Chondrocyte (in vitro differentiated cells): ENCODE data around the gene TWSG1. TPM values are rescaled to one million over a fixed set of nuclear protein-coding genes. Genes with fewer than 3 reads are reported as not detected.

Experiments
- DNase-seq: peaks from one replicate; pipeline ENCODE4 v3.0.0; 2021; ENCODE audit warnings: mixed read lengths, low spot score
- H3K27ac Mint-ChIP-seq: one replicate; pipeline ENCODE4 v1.8.0; 2021; ENCODE audit warnings: mild to moderate bottlenecking, moderate library complexity, mixed read lengths; ENCODE audit not compliant: unreplicated experiment
- H3K27me3 Mint-ChIP-seq: 2 replicates; pipeline ENCODE4 v1.8.0; 2021; ENCODE audit warnings: low read depth, mixed read lengths
- H3K36me3 Mint-ChIP-seq: 2 replicates; pipeline ENCODE4 v1.8.0; 2021; ENCODE audit warnings: low read depth, mixed read lengths
- H3K4me1 Mint-ChIP-seq: 2 replicates; pipeline ENCODE4 v1.8.0; 2021; ENCODE audit warnings: low read depth, mild to moderate bottlenecking, mixed read lengths
- H3K4me3 Mint-ChIP-seq: one replicate; pipeline ENCODE4 v1.8.0; 2021; ENCODE audit warnings: mild to moderate bottlenecking, moderate library complexity, mixed read lengths; ENCODE audit not compliant: unreplicated experiment
- H3K9me3 Mint-ChIP-seq: 2 replicates; pipeline ENCODE4 v1.8.0; 2021; ENCODE audit warnings: low read depth, mixed read lengths
- CTCF ChIP-seq: fragments of 200-600 bp; sonication (generic); IDR thresholded peaks from 2 replicates; pipeline ENCODE4 v1.5.0; 2021; ENCODE audit warnings: antibody characterized with exemption, mild to moderate bottlenecking, moderate library complexity
- total RNA-seq: library from RNA; stranded (reverse); gene quantifications from 3 replicates; pipeline ENCODE4 v1.2.1, GENCODE V29; 2021

The TWSG1 gene
- total RNA-seq, 1 donor from 2014 or later = 99.5 TPM

DNA sequence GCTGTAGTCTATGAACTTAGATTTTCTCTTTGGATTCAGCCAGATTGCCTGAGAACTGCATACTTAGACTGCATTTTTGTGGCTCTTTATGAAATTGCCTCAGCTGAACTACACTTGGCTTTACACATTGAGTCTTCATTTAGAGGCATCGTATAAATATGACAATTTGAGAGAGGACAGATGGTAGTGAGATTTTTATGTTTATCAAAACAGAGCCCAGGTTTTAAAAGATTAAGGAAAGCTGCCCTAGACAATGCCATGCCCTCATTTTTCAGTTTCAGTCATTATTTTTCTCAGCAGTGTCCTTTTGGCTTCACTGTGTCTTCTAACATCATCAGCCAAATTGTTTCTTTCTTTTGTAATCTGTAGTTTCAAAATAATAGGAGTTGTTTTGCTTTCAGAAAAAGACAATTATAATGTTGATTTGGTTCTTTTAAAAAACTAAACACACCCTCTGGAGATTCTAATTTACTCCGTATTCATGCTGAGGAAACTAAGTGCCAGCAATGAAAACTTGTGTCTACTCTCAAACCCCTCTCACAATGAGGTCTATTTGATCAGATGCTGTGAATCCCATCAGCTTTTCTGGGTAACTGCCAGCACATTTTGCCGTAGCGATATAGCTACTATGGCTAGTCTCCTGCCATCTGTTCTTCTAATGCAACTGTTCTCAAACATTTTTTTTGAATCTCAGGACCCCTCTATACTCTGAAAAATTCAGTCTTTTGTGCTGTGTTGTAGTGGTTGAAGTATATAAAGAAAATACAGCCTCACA lies 46.2 kb downstream of the TWSG1 start:
- no peak for DNase-seq
- no peak for TF ChIP-seq CTCF

GRCh38 chr18:9386879-9387278 lies 52.3 kb downstream of the TWSG1 start:
- no peaks in the 10 kb centered on the region for H3K4me1 Mint-ChIP-seq
- no peak for TF ChIP-seq CTCF
- DNase-seq = no peak
- no peaks in the 10 kb centered on the region for H3K27me3 Mint-ChIP-seq
- no peak overlapping the region for H3K27ac Mint-ChIP-seq
- H3K36me3 Mint-ChIP-seq = peaks cover 17% of the 10 kb centered on the region
- H3K4me3 Mint-ChIP-seq = no peak overlapping the region
- peaks cover 12% of the 10 kb centered on the region for H3K9me3 Mint-ChIP-seq

More for the DNA sequence above, 46.2 kb downstream of the TWSG1 start:
- Mint-ChIP-seq H3K4me3 (no peak overlapping the region), H3K36me3 (peaks cover 10% of the 10 kb centered on the region), H3K9me3 (no peaks in the 10 kb centered on the region), H3K4me1 (peaks cover 12% of the 10 kb centered on the region), H3K27ac (no peak overlapping the region), H3K27me3 (no peaks in the 10 kb centered on the region)

- H3K27me3 Mint-ChIP-seq = no peaks in the 10 kb centered on the region
- peak overlapping the region; percentile 4 for H3K27ac Mint-ChIP-seq
- no peaks in the 10 kb centered on the region for H3K4me1 Mint-ChIP-seq
Measured at GRCh38 chr18:9387891-9388290, 53.3 kb downstream of the TWSG1 start.

DNA sequence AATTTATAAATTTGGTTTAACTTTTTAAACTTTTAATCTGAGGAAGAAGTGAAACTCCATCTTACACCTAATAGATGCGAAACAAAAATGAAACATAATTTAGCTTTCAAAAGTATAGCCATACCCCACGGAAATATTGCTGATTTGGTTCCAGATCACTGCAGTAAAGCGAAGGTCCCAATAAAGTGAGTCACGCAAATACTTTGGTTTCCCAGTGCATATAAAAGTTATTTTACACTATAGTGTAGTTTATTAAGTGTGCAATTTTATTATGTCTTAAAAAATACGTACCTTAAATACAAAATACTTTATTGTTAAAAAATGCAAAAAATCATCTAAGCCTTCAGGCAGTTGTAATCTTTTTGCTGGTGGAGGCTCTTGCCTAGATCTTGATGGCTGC lies 55.1 kb downstream of the TWSG1 start:
- Mint-ChIP-seq H3K4me1 (no peaks in the 10 kb centered on the region), H3K4me3 (no peak overlapping the region), H3K27me3 (no peaks in the 10 kb centered on the region), H3K27ac (no peak overlapping the region), H3K36me3 (peaks cover 28% of the 10 kb centered on the region), H3K9me3 (peaks cover 15% of the 10 kb centered on the region)
- no peak for TF ChIP-seq CTCF
- no peak for DNase-seq

More at GRCh38 chr18:9387891-9388290, 53.3 kb downstream of the TWSG1 start:
- no peak for DNase-seq
- no peak for TF ChIP-seq CTCF
- H3K4me3 Mint-ChIP-seq = no peak overlapping the region
- H3K9me3 Mint-ChIP-seq = peaks cover 15% of the 10 kb centered on the region
- H3K36me3 Mint-ChIP-seq = peaks cover 24% of the 10 kb centered on the region

- Mint-ChIP-seq H3K27me3 (no peaks in the 10 kb centered on the region), H3K9me3 (peaks cover 15% of the 10 kb centered on the region), H3K4me3 (no peak overlapping the region), H3K27ac (no peak overlapping the region), H3K36me3 (peaks cover 36% of the 10 kb centered on the region), H3K4me1 (no peaks in the 10 kb centered on the region)
- peak; percentile 8 for TF ChIP-seq CTCF
- DNase-seq = no peak
Measured at GRCh38 chr18:9392726-9393125, 58.2 kb downstream of the TWSG1 start.
